NOMO-1 (cell line): Measurements from ENCODE around the gene LUC7L3.
A peak's percentile ranks its signal among the peaks of the same experiment; 100 is the strongest.
"Not testable (repeated sequence)": the region's sequence is repeated elsewhere in the genome, so short reads cannot be mapped to it uniquely, and the experiment has no call there.

ENCODE experiments used
- DNase-seq, 2 experiments: peaks; one replicate each; lab custom pipeline; 2025; ENCODE audit not compliant: unreplicated experiment in 2 of 2; lab: John Stamatoyannopoulos, UW

Gene LUC7L3

DNA sequence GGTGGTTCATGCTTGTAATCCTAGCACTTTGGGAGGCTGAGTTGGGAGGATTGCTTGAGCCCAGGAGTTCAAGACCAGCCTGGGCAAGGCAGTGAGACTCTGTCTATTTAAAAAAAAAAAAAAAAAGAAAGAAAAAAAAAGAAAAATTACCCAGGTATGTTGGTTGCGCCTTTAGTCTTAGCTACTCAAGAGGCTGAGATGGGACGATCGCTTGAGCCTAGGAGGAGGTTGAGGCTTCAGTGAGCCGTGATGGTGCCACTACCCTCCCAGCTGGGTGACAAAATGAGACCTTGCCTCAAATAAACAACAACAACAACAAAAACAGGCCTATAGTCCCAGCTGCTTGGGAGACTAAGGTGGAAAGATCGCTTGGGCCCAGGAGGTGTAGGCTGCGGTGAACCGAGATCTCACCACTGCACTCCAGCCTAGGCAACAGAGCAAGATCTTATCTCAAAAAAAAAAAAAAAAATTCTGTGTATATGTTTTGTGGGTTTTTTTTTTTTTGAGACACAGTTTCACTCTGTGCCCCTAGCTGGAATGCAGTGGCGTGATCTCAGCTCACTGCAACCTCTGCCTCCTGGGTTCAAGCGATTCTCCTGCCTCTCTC is 60.4 kb downstream of the LUC7L3 start:
- no peak for DNase-seq

DNA sequence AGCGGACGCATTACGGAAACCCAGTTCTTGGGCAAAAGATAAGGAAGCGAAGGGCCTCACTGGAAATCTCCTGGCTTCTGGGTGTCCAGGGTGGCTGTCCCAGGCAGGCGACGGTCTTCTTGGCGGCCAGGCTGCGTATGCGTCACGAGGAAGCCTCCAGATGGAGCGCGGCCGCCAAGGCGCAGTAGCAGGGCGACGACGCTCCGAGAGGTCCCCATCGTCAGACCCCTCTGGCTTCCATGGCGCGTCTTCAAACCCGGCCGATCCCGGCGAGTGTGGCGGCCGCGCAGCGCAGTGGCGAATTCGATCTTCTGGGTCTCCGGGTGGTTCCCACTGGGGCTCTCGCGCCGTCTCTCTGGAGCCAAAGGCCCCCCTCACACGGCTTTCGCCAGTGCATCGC is 61.8 kb downstream of the LUC7L3 start:
- DNase-seq = no peak

DNA sequence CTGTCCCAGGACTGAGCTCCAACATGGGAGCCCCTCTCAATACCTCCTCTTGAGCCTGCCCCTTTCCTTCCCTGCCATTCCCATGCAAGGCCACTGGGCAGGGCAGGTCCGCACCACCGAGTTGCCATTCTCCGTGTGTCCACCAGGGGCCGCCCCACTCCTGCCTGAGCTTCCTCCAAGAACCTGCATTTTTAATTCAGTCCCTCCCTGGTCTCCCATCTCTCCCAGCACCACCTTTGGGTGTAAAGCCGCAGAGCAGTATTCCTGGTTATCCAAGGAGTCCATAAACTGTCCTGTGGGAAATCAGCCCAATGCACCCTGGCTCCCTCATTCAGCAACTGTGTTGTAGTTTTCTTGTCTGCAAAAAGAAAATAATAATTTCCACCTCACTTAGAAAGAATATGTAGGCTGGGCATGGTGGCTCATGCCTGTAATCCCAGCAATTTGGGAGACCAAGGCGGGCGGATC is 63.8 kb downstream of the LUC7L3 start:
- DNase-seq = peak; percentile 58 to 72

DNA sequence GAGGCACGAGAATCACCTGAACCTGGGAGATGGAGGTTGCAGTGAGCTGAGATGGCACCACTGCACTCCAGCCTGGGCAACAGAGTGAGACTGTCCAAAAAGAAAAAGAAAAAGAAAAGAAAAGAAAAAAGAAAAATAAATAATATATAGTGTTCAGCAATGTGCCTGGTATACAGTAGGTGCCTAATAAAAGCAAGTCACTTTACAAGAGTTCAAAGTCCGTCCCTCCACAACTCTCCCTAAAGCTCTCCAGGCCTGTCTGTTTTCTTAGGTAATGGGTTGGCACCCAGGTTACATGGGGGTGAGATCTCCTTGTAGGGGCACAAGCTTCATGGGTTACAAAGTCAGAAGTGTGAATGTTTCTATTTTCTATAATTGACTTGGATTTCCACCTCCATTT is 64.5 kb downstream of the LUC7L3 start:
- no peak for DNase-seq

DNA sequence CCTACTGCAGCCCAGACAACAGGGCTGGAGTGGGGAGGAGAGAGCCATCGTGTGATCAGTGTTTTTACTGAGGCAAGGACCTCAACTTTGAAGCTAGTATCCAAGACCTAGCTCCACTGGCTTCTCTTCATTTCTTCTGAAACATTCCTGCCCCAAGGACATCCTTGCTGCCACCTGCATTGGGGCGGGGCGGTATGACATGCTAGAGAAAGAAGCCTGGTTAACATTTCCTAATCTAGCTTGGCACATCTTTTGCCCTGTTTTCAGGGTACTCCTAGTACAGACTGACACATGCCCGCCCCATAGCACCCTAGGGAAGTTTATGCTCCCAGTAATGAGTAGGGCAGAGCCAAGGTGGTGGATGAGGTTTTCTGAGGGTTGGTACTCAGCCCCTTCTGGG is 65.7 kb downstream of the LUC7L3 start:
- DNase-seq = no peak

DNA sequence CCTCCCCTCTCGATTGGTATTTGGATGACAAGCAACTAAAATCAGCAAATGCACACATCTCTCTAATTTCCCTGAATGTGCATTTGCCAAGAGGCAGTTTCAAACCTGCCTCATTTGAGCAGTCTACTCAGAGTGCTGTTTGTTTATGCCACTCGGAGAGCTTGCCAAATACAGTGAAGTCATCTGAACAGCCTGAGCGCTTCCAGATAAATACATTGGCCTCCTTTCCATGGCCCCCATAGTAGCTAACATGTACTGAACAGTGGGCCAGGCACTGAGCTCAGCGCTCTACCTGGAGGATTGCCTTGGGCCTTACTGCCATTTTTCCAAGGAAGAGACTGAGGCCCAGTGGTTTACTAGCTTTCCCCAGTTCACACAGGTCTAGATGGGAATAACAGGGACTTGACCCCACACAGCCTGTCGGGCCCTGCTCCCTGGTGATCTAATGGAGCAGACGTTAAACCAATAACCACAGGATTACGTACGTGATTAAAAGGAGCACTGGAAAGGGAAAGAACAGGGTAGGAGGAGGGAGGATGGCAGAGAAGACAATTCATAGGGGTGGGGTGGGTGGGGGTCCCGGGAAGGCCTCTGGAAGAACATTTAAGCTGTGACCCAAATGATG is 66.7 kb downstream of the LUC7L3 start:
- DNase-seq = no peak

DNA sequence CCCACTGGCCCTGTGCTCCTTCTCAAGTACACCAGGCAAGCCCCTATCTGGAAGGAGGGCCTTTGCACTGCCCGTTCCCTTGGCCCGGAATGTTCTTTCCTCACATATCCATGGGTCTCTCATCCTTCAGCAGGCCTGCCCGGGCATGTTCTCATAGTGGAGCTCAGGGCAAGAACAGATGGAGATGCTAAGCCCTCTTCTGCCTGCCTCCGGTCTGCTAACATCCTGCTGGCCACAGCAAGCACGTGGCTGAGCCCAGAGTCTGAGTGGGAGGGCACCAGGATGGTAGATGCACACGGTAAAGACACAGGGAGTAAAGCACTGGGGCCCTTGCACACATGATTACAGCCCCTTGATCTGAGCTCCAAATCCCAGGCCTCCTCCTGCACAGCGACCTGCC is 67.7 kb downstream of the LUC7L3 start:
- DNase-seq = no peak

DNA sequence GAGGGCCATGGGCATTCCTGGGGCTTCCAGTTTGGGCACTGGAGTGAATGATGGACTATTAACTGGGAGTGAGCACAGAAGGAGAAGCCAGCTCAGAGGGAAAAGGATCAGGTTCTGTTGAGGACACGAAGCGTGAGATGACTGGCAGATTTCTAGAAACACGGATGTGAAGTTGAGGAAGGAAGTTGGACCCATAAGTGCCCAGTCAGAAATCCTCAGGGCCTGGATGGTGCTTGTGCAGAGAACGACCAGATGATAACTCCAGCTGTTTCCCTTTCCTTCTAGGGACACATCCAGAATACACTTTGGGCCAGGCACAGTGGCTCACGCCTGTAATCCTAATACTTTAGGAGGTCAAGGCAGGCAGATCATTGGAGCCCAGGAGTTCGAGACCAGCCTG is 71.2 kb downstream of the LUC7L3 start:
- peak in 1 of 2 experiments; percentile 12 for DNase-seq

DNA sequence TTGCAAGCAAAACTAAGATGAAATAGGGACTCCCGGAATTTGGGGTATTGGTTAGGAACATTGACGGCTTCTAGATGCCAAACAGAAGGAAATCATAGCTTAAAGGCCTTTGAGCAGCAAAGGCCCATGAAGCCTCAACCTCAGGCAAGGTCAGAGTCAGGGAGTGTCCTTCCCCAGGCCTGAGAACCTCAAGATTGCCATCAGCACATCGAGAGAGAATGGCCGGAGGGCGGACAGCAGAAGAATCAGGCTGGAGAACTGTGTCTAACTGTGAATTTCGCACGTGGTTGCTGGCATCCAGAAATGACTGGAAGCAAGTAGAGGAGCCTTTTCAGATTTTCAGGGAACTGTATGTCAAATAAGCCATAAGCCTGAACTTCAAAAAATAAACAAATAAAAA is 72.7 kb downstream of the LUC7L3 start:
- no peak for DNase-seq

DNA sequence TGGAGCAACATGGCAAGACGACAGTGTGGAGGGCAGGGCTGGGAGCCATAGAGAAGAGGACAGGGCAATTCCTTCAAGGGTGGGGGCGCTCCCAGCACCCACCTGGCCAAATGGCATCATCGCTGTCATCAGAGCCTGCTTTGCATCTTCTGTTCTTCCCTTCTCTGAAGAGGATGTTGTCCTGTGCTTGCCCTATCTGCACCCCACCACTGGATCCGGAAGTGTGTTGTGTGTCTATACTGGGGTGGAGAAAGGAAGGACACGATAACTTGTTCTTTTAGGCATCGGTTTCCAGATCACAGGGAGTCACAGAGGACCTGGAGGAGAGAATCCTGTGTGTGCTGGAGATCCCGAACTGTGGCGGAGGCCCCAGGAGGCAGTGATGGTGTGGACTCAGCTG is 73.6 kb downstream of the LUC7L3 start:
- DNase-seq = no peak

DNA sequence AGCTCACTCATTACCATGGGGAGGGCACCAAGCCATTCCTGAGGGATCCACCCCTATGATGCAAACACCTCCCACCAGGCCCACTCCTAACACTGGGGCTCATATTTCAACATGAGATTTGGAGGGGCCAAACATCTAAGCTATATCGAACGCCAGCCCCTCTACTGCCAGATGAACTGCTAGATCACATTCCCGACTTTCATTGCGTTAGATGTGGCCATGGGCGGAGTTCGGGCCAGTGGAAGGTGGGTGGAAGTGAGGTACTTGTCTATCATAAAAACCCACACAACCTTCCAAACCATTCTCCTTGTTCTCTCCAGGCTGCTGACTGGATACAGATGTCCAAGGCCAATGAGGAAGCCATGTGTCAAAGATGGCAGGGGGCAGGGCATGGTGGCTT is 75.0 kb downstream of the LUC7L3 start:
- DNase-seq = no peak

DNA sequence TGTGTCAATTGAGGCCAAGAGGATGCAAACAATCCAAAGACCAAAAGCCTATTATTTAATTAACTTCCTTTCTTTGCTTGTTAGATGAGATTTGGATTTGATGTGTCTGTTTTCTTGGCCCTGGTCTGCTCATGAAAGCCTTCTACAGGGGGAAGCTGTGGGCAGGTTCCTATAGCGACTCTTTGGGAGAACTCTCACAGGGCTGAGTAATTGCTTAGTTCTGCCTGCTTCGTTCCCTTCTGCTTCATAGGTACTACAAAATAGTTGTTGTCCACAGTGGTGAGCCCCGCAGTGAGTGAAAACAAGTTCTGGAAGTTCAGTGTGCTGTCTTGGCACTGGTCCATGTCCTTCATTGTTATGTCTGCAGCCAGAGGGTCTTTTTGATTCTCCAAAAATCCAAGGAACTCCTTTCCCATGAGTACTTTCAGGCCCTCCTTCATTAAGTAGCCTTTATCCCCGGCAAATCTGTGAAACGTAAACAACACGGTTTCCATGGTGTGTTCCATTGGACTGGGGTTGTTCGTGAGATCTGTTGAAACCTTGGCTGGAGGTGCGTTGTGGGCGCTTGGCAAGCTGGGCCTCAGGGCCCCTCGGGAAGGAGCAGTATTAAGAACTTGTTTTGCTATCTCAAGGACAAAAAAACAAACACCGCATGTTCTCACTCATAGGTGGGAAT is 77.9 kb downstream of the LUC7L3 start:
- DNase-seq = peak in 1 of 2 experiments; percentile 41

DNA sequence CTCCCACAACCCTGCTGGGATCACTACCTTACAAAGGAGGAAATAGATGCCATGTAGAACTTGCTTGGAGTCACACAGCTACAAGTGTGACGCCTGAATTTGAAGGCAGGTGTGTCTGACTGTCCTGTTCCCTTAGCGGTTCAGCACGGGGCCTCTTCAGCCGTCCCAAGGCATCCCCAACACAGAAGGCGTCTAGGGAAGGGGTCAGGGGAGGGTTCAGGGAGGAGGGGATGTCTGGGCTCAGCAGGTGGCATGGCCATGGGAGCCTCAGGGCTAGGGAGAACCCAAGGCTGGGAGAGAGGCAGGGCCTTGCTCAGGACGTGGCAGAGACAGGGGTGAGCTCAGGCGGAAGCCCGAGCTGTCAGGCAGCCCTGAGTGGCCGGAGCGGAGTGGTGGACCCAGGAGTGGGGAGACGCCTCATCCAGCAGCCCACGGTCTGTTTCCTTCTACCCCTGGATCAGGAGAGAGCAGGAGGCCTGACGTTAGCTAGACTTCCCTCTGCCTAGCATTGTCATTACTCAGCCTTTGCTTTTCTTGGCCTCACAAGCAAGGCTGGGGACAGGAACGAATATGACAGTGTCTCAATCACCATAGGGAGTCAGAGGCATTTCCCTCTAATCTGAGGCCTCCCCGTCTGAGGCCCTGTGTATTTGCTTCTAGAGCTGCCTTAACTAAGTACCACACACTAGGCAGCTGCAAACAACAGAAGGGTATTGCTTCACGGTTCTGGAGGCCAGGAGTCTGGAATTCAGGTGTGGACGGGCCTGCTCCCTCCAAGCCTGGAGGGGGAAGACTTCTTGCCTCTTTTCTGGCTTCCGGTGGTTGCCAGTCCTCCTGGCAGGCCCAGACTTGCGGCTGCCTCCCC is 79.3 kb downstream of the LUC7L3 start:
- no peak for DNase-seq

DNA sequence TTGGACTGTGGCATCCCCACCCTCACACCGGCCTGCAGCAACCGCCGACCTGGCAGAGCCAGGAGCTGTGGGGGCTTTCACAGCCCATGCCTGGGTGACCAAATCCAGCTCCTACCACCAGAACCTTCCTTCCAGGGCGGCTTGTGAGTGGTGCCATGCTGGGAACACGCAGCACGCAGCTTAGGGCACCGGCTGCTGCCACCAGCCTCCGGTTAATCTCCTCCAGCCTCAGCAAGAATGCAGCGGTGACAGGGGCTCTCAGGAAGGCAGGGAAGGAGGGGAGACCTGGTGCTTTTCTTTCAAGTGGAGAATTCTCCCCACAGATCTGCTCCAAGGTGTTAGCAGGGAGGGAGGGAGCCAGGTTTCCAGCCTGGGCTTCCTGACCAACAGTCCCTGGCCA is 80.2 kb downstream of the LUC7L3 start:
- DNase-seq = no peak

DNA sequence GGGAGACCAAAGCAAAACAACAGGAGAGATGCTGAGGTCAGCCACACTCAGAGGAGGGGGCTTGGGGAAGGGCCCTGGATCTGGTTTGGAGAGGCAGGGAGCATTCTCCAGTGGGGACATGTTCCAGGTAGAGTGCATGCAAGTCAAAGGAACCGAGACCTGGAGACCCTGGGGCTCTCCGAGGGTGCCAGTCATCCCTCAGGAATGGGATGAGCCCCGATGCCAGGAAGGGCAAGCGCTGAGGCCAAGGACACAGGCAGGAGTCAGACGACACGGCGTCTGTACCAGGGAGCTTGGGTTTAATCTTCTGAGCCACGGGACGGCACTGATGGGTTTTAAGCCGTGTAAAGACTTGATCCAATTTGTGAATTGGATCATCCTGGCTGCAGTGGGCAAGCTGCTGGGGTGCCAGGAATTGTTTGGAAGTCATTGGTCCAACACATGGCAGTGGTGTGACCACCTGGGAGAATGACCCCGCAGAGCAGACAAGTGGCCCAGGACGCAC is 80.8 kb downstream of the LUC7L3 start:
- no peak for DNase-seq

DNA sequence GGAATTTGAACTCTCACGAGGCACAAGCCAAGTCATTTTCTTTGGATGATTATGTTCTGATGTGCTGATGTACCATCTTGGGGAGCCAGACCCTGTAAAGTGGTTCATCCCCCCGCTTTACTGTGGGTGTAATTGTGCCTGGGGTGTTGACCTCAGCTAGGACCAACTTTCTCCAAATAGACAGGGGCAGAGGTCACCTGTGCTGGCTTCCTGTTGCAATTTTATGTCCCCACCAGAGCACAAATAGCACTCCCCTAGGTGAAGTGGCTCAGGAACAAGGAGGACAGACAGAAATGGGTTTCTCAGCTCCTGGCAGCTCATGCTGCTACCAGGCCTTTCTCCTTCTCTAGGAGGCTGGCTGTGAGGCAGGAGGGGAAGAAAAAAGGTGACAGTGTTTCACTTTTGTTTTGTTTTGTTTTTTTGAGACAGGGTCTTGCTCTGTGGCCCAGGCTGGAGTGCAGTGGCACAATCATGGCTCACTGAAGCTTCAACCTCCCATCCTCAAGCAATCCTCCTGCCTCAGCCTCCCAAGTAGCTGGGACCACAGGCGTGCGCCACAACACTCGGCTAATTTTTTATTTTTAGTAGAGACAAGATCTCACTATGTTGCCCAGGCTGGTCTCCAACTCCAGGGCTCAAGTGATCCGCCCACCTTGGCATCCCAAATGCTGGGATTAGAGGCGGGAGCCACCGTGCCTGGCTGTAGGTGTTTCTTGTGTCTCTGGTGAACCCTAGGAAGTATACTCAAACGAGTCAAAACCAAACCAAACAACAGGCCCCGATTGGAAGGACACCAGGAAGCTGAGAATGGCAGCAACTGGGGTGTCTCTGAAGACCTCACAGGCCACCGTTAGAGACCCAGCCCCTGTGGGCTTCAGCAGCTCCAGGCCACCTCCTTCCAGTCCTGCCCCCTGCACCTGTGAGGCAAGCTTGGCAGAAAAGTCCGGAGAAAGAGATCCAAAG is 83.5 kb downstream of the LUC7L3 start:
- DNase-seq = no peak

DNA sequence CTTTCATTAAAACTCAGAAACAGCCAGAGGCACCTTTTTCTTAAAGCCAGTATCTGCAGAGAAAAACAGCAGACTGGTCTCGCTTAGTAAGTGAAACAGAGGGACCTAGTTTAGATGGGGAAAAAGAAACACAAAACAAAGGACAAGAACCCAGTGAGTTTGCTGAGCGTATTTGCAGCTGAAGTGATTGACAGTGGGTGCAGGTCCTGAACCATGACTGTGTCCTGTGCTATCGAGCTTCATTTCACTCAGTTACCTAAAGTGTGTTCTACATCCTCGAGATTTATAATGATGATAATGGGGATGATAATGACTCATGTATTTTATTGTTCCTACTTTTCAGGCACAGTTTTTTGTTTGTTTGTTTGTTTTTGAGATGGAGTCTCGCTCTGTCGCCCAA is 84.3 kb downstream of the LUC7L3 start:
- DNase-seq = no peak

DNA sequence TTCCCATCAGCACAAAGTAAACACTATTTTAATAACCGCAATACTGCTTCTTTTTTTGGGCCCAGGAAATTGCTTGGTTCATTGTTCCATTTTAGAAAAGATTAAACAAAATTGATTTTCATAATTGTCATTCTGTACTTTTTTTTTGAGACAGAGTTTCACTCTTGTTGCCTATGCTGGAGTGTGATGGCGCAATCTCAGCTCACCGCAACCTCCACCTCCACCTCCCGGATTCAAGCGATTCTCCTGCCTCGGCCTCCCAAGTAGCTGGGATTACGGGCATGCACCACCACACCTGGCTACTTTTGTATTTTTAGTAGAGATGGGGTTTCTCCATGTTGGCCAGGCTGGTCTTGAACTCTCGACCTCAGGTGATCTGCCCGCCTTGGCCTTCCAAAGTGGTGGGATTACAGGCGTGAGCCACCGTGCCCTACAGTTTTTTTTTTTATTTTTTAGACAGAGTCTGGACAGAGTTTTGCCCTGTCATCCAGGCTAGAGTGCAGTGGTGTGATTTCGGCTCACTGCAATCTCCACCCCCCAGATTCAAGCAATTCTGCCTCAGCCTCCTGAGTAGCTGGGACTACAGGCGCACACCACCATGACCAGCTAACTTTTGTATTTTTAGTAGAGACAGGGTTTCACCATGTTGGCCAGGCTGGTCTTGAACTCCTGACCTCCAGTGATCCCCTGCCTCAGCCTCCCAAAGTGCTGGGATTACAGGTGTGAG is 85.5 kb downstream of the LUC7L3 start:
- not testable (repeated sequence) for DNase-seq

DNA sequence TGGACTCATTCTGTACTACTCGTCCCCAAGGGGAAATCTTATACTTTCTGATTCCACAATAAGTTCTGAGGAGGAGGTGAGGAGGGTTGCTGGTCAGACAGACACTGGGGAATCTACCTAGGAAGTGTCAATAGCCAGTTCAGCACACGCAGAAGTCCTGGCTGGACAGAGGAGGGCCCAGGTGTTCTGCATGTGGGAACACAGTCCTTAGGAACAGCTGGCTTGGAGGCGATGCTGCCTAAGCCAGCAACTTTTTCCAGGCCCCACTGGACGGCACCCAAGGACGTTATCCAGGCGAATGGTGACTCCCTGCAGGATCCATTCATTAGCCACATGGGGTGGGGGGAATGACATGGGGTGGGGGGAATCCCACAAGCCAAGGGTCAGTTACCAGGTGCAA is 86.1 kb downstream of the LUC7L3 start:
- no peak for DNase-seq
